K562 (cell line): ENCODE data around the gene RETREG2. TPM values are rescaled to one million over a fixed set of nuclear protein-coding genes. Genes with fewer than 3 reads are reported as not detected.

Source experiments
- C11orf30 ChIP-seq: fragments of 450-650 bp; IDR thresholded peaks from 2 replicates; pipeline ENCODE4 v1.6.1; 2016; ENCODE audit warnings: low read depth, mild to moderate bottlenecking
- EHMT2 ChIP-seq: fragments of 450-650 bp; IDR thresholded peaks from 2 replicates; pipeline ENCODE4 v1.6.1; 2018; ENCODE audit warnings: antibody characterized with exemption
- ELK3 ChIP-seq: fragments of 450-650 bp; formaldehyde crosslinking; IDR thresholded peaks from 2 replicates; pipeline ENCODE4 v1.4.0; 2020; ENCODE audit warnings: mild to moderate bottlenecking
- HDAC6 ChIP-seq: IDR thresholded peaks from 2 replicates; pipeline ENCODE4 v1.6.1; 2012; ENCODE audit warnings: low read depth, mild to moderate bottlenecking, control low read depth, inconsistent platforms, low read length, moderate library complexity
- HMG20A ChIP-seq: fragments of 450-650 bp; formaldehyde crosslinking; conservative IDR thresholded peaks from 2 replicates; pipeline ENCODE4 v1.4.0; 2020; ENCODE audit warnings: mild to moderate bottlenecking, mixed read lengths
- HMG20B ChIP-seq: fragments of 250-450 bp; sonication (Bioruptor Pico); IDR thresholded peaks from 2 replicates; pipeline ENCODE4 v1.5.0; 2021; ENCODE audit warnings: mild to moderate bottlenecking
- JUN ChIP-seq, 2 experiments: sonication (generic) in 1 of 2; formaldehyde crosslinking in 1 of 2; IDR thresholded peaks; 2 replicates each; pipeline versions ENCODE4 v1.6.1 to v1.8.0; 2012 to 2022; ENCODE audit warnings: borderline replicate concordance in 2 of 2, mild to moderate bottlenecking in 2 of 2, improper control_type of control experiment in 1 of 2, low read depth in 1 of 2, low read length in 1 of 2, missing genetic modification reagents in 1 of 2
- MAFG ChIP-seq: fragments of 450-650 bp; conservative IDR thresholded peaks from 2 replicates; pipeline ENCODE4 v1.6.1; 2016; ENCODE audit warnings: missing genetic modification characterization, missing compliant biosample characterization
- MCM7 ChIP-seq, 2 experiments: fragments of 450-650 bp; IDR thresholded peaks; 2 replicates each; pipeline ENCODE4 v1.6.1; 2016 to 2018
- NCOA4 ChIP-seq: fragments of 450-650 bp; IDR thresholded peaks from 2 replicates; pipeline ENCODE4 v1.6.1; 2018; ENCODE audit warnings: mild to moderate bottlenecking; ENCODE audit not compliant: partially characterized antibody
- NFIC ChIP-seq: fragments of 450-650 bp; IDR thresholded peaks from 2 replicates; pipeline ENCODE4 v1.6.1; 2017; ENCODE audit warnings: mild to moderate bottlenecking, inconsistent platforms
- NUFIP1 ChIP-seq: fragments of 450-650 bp; IDR thresholded peaks from 2 replicates; pipeline ENCODE4 v1.6.1; 2018; ENCODE audit not compliant: partially characterized antibody
- PBX2 ChIP-seq, 2 experiments: IDR thresholded peaks in 1 of 2; conservative IDR thresholded peaks in 1 of 2; 2 replicates each; pipeline ENCODE4 v1.6.1; 2016; ENCODE audit warnings: low read depth in 2 of 2, mild to moderate bottlenecking in 1 of 2, missing compliant biosample characterization in 1 of 2, missing genetic modification characterization in 1 of 2, moderate library complexity in 1 of 2
- PHB2 ChIP-seq: fragments of 450-650 bp; IDR thresholded peaks from 2 replicates; pipeline ENCODE4 v1.6.1; 2017; ENCODE audit warnings: low read depth
- SAP30 ChIP-seq: fragments of 200-600 bp; sonication (generic); IDR thresholded peaks from 2 replicates; pipeline ENCODE4 v1.6.1; 2012; ENCODE audit warnings: borderline replicate concordance, low read depth, mild to moderate bottlenecking, moderate library complexity, low read length, control low read depth, inconsistent platforms; ENCODE audit not compliant: insufficient read depth, poor library complexity, severe bottlenecking
- SPI1 ChIP-seq: IDR thresholded peaks from 2 replicates; pipeline ENCODE4 v1.6.1; 2011; ENCODE audit warnings: low read depth, low read length, control low read depth, borderline replicate concordance
- TBL1XR1 ChIP-seq, 2 experiments: IDR thresholded peaks; 2 replicates each; pipeline ENCODE4 v1.6.1; 2012; ENCODE audit warnings: improper control_type of control experiment in 2 of 2, low read length in 2 of 2, mild to moderate bottlenecking in 1 of 2
- TCF7 ChIP-seq: sonication (generic); IDR thresholded peaks from 2 replicates; pipeline ENCODE4 v1.6.1; 2016; ENCODE audit warnings: antibody characterized with exemption, borderline replicate concordance
- ZBTB33 ChIP-seq: sonication (generic); formaldehyde crosslinking; IDR thresholded peaks from 2 replicates; pipeline ENCODE4 v1.8.1; 2023; ENCODE audit warnings: mild to moderate bottlenecking, missing genetic modification reagents
- ZFP36 ChIP-seq: fragments of 150-350 bp; IDR thresholded peaks from 2 replicates; pipeline ENCODE4 v1.6.1; 2018; ENCODE audit warnings: low read length, low read depth; ENCODE audit not compliant: partially characterized antibody
- ZNF75A ChIP-seq: fragments of 450-650 bp; formaldehyde crosslinking; IDR thresholded peaks from 2 replicates; pipeline ENCODE4 v1.4.0; 2020; ENCODE audit warnings: mild to moderate bottlenecking
- ZNF77 ChIP-seq: fragments of 250-450 bp; sonication (Bioruptor Pico); IDR thresholded peaks from 2 replicates; pipeline ENCODE4 v1.5.0; 2020
- ZNF79 ChIP-seq: fragments of 250-450 bp; sonication (Bioruptor Pico); IDR thresholded peaks from 2 replicates; pipeline ENCODE4 v1.4.0; 2020; ENCODE audit warnings: low read depth, mild to moderate bottlenecking, moderate library complexity
- ZSCAN32 ChIP-seq: fragments of 450-650 bp; formaldehyde crosslinking; IDR thresholded peaks from 2 replicates; pipeline ENCODE4 v1.4.0; 2020; ENCODE audit warnings: mild to moderate bottlenecking, moderate library complexity
- polyA plus RNA-seq, 8 experiments: library from polyadenylated mRNA; depleted of rRNA in 4 of 8; stranded (reverse) in 5 of 8; unstranded in 3 of 8; fragments of >200 nt; fragmentation: Nextera tagmentation in 2 of 8; fragmentation: Illumina TruSeq in 1 of 8; extraction: Ambion mirVana in 2 of 8; extraction: Trizol in 1 of 8; gene quantifications; 2 replicates each; pipeline versions ENCODE4 v1.2.1 to v1.2.3, GENCODE V29; 2011 to 2014; ENCODE audit warnings: inconsistent platforms in 1 of 8, missing spikeins in 1 of 8
- total RNA-seq, 7 experiments: library from RNA; depleted of rRNA in 6 of 7; stranded (reverse); fragments of >200 nt in 6 of 7; fragmentation: Illumina TruSeq in 2 of 7; extraction: Trizol in 2 of 7; gene quantifications; 2 replicates each; pipeline versions ENCODE4 v1.2.1 to v1.2.3, GENCODE V29; 2011 to 2021; ENCODE audit warnings: low replicate concordance in 1 of 7

RETREG2 gene
- total and polyA plus RNA-seq, 9 of the 15 experiments (the other 6 are each of a cell fraction or from before 2014, with no cell fraction given), result 4.9 to 40.1 (median 19.2) TPM

- TF ChIP-seq JUN (IDR thresholded peaks at IDR 0.05; ENCODE audit: borderline replicate concordance, low read depth, low read length) (peak; percentile 50; the same call in 1 of the 2 replicates), JUN (CRISPR knock-in tag; IDR thresholded peaks at IDR 0.05; ENCODE audit: borderline replicate concordance) (no peak), PBX2 (CRISPR knock-in tag; IDR thresholded peaks at IDR 0.05; ENCODE audit: low read depth) (no peak), PBX2 (tag; conservative IDR thresholded peaks at IDR 0.05; ENCODE audit: low read depth) (no peak), HMG20A (CRISPR knock-in tag) (no peak), ELK3 (CRISPR knock-in tag) (no peak), C11orf30 (no peak), PHB2 (no peak), TCF7 (no peak), EHMT2 (no peak), ZNF79 (no peak), HMG20B (CRISPR knock-in tag) (no peak), SAP30 (no peak), NCOA4 (no peak), ZNF75A (CRISPR knock-in tag) (no peak), HDAC6 (no peak), ZBTB33 (CRISPR knock-in tag) (no peak), MCM7 (IDR thresholded peaks at IDR 0.05) (no peak), ZNF77 (CRISPR knock-in tag) (no peak), MAFG (tag) (no peak), NUFIP1 (no peak), TBL1XR1 (IDR thresholded peaks at IDR 0.05; ENCODE audit: low read length in 2 of 2) (no peak), ZSCAN32 (CRISPR knock-in tag) (no peak), ZFP36 (no peak), SPI1 (no peak), NFIC (no peak)
Measured at GRCh38 chr2:219206328-219207133, 28.5 kb downstream of the RETREG2 start, which contains the start of gene ZFAND2B (continued).
